CD4-positive, alpha-beta T cell treated with Interleukin-4 for 4 hours (primary cell): ENCODE measurements around the gene SLC5A11.
"Not testable (repeated sequence)": the region's sequence is repeated elsewhere in the genome, so short reads cannot be mapped to it uniquely, and the experiment has no call there.

Experiments
- DNase-seq: peaks from one replicate; pipeline ENCODE4 v3.0.0-alpha.2; 2020

SLC5A11 gene

GRCh38 chr16:24845726-24846547 lies at the start of gene SLC5A11:
SLC5A11 (plus strand) TSS chr16:24845963; CDS start chr16:24858644, 12,681 bp downstream.
- DNase-seq, result no peak

- no peak for DNase-seq
Measured at GRCh38 chr16:24800586-24800985, 45.2 kb upstream of the SLC5A11 start.

- no peak for DNase-seq
Measured at GRCh38 chr16:24801761-24802302, 43.9 kb upstream of the SLC5A11 start.

GRCh38 chr16:24805484-24805883 lies 40.3 kb upstream of the SLC5A11 start:
- no peak for DNase-seq

- DNase-seq, result no peak
Measured at GRCh38 chr16:24807301-24807700, 38.5 kb upstream of the SLC5A11 start.

GRCh38 chr16:24810951-24811843 lies 34.6 kb upstream of the SLC5A11 start:
- DNase-seq, result no peak

- DNase-seq, result not testable (repeated sequence)
Measured at GRCh38 chr16:24812813-24813212, 33.0 kb upstream of the SLC5A11 start.

GRCh38 chr16:24815021-24815420 lies 30.7 kb upstream of the SLC5A11 start:
- no peak for DNase-seq

GRCh38 chr16:24816688-24817087 lies 29.1 kb upstream of the SLC5A11 start:
- DNase-seq, result no peak

GRCh38 chr16:24819462-24820040 lies 26.2 kb upstream of the SLC5A11 start:
- no peak for DNase-seq

- no peak for DNase-seq
Measured at GRCh38 chr16:24820522-24820921, 25.2 kb upstream of the SLC5A11 start.

- DNase-seq, result no peak
Measured at GRCh38 chr16:24821129-24821528, 24.6 kb upstream of the SLC5A11 start.

- no peak for DNase-seq
Measured at GRCh38 chr16:24822542-24822941, 23.2 kb upstream of the SLC5A11 start.

- no peak for DNase-seq
Measured at GRCh38 chr16:24822974-24823373, 22.8 kb upstream of the SLC5A11 start.

- DNase-seq, result no peak
Measured at GRCh38 chr16:24825696-24826095, 20.1 kb upstream of the SLC5A11 start.

GRCh38 chr16:24826096-24826690 lies 19.6 kb upstream of the SLC5A11 start:
- no peak for DNase-seq

GRCh38 chr16:24826817-24827566 lies 18.8 kb upstream of the SLC5A11 start:
- DNase-seq, result no peak

GRCh38 chr16:24829153-24829552 lies 16.6 kb upstream of the SLC5A11 start:
- no peak for DNase-seq

- no peak for DNase-seq
Measured at GRCh38 chr16:24833352-24833751, 12.4 kb upstream of the SLC5A11 start.

- no peak for DNase-seq
Measured at GRCh38 chr16:24834459-24835335, 11.1 kb upstream of the SLC5A11 start.

- DNase-seq, result no peak
Measured at GRCh38 chr16:24836836-24837235, 8.9 kb upstream of the SLC5A11 start.
